ENCODE measurements around the gene ALDH7A1.

ALDH7A1 gene

DNA sequence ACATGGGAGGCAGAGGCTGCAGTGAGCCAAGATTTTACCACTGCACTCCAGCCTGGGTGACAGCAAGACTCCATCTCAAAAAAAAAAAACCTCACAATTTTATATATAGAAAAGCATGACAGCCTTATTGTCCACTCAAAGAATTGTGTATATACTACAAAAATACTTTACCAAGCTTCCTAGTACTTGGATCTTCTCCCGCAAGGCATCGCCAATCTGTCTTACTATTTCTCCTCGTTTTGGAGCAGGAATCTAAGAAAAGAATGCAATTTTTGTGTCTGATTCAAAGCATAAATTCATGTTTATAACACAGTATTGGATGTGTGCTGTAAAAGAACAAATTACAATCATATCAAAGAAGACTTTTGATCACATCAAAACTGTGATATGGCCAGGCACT is 11.3 kb downstream of the ALDH7A1 start:
- no peak for TF ChIP-seq ISL1 (CRISPR knock-in tag; IDR thresholded peaks at IDR 0.05)
- ATAC-seq = no peak

DNA sequence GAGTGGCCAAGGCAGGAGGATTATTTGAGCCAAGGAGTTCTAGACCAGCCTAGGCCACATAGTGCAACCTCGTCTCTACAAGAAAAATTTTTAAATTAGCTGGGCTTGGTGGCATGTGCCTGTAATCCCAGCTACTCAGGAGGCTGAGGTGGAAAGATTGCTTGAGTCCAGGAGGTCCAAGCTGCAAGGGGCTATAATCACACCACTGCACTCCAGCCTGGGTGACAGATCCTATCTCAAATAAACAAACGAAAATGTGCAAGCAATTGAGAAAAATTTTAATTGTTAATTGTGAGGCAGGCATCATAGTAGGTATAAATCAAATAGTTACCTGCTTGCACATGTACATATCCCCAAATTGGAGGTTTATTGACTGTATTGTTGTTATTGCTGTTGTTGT is 15.3 kb downstream of the ALDH7A1 start:
- no peak for ATAC-seq
- no peak for TF ChIP-seq ZFP30 (CRISPR knock-in tag; IDR thresholded peaks at IDR 0.05)
- no peak for TF ChIP-seq RARB (CRISPR knock-in tag; IDR thresholded peaks at IDR 0.05)
- TF ChIP-seq, protein P1, sequence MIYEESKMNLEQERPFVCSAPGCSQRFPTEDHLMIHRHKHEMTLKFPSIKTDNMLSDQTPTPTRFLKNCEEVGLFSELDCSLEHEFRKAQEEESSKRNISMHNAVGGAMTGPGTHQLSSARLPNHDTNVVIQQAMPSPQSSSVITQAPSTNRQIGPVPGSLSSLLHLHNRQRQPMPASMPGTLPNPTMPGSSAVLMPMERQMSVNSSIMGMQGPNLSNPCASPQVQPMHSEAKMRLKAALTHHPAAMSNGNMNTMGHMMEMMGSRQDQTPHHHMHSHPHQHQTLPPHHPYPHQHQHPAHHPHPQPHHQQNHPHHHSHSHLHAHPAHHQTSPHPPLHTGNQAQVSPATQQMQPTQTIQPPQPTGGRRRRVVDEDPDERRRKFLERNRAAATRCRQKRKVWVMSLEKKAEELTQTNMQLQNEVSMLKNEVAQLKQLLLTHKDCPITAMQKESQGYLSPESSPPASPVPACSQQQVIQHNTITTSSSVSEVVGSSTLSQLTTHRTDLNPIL (CRISPR knock-in tag; IDR thresholded peaks at IDR 0.05; ENCODE audit: low read depth) = no peak
- TF ChIP-seq SNAI2 (CRISPR knock-in tag; IDR thresholded peaks at IDR 0.05) = no peak
- TF ChIP-seq, protein P2, sequence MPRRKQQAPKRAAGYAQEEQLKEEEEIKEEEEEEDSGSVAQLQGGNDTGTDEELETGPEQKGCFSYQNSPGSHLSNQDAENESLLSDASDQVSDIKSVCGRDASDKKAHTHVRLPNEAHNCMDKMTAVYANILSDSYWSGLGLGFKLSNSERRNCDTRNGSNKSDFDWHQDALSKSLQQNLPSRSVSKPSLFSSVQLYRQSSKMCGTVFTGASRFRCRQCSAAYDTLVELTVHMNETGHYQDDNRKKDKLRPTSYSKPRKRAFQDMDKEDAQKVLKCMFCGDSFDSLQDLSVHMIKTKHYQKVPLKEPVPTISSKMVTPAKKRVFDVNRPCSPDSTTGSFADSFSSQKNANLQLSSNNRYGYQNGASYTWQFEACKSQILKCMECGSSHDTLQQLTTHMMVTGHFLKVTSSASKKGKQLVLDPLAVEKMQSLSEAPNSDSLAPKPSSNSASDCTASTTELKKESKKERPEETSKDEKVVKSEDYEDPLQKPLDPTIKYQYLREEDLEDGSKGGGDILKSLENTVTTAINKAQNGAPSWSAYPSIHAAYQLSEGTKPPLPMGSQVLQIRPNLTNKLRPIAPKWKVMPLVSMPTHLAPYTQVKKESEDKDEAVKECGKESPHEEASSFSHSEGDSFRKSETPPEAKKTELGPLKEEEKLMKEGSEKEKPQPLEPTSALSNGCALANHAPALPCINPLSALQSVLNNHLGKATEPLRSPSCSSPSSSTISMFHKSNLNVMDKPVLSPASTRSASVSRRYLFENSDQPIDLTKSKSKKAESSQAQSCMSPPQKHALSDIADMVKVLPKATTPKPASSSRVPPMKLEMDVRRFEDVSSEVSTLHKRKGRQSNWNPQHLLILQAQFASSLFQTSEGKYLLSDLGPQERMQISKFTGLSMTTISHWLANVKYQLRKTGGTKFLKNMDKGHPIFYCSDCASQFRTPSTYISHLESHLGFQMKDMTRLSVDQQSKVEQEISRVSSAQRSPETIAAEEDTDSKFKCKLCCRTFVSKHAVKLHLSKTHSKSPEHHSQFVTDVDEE (CRISPR knock-in tag; IDR thresholded peaks at IDR 0.05) = no peak
- no peak for TF ChIP-seq ZNF565 (CRISPR knock-in tag; conservative IDR thresholded peaks at IDR 0.05; ENCODE audit: low read depth)
- no peak for TF ChIP-seq ISL1 (CRISPR knock-in tag; IDR thresholded peaks at IDR 0.05)
- TF ChIP-seq ZC3H10 (CRISPR knock-in tag; IDR thresholded peaks at IDR 0.05) = no peak
- TF ChIP-seq, protein P3, sequence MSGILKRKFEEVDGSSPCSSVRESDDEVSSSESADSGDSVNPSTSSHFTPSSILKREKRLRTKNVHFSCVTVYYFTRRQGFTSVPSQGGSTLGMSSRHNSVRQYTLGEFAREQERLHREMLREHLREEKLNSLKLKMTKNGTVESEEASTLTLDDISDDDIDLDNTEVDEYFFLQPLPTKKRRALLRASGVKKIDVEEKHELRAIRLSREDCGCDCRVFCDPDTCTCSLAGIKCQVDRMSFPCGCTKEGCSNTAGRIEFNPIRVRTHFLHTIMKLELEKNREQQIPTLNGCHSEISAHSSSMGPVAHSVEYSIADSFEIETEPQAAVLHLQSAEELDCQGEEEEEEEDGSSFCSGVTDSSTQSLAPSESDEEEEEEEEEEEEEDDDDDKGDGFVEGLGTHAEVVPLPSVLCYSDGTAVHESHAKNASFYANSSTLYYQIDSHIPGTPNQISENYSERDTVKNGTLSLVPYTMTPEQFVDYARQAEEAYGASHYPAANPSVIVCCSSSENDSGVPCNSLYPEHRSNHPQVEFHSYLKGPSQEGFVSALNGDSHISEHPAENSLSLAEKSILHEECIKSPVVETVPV (CRISPR knock-in tag; IDR thresholded peaks at IDR 0.05) = no peak
- no peak for TF ChIP-seq PPARA (CRISPR knock-in tag; IDR thresholded peaks at IDR 0.05; ENCODE audit: borderline replicate concordance)
- TF ChIP-seq ZNF70 (CRISPR knock-in tag; IDR thresholded peaks at IDR 0.05) = no peak
- TF ChIP-seq TCF4 (CRISPR knock-in tag; IDR thresholded peaks at IDR 0.05; ENCODE audit: borderline replicate concordance) = no peak
- TF ChIP-seq, protein P4, sequence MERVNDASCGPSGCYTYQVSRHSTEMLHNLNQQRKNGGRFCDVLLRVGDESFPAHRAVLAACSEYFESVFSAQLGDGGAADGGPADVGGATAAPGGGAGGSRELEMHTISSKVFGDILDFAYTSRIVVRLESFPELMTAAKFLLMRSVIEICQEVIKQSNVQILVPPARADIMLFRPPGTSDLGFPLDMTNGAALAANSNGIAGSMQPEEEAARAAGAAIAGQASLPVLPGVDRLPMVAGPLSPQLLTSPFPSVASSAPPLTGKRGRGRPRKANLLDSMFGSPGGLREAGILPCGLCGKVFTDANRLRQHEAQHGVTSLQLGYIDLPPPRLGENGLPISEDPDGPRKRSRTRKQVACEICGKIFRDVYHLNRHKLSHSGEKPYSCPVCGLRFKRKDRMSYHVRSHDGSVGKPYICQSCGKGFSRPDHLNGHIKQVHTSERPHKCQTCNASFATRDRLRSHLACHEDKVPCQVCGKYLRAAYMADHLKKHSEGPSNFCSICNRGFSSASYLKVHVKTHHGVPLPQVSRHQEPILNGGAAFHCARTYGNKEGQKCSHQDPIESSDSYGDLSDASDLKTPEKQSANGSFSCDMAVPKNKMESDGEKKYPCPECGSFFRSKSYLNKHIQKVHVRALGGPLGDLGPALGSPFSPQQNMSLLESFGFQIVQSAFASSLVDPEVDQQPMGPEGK (CRISPR knock-in tag; IDR thresholded peaks at IDR 0.05; ENCODE audit: borderline replicate concordance) = no peak
- no peak for TF ChIP-seq BACH2 (CRISPR knock-in tag; IDR thresholded peaks at IDR 0.05; ENCODE audit: borderline replicate concordance)
- no peak for TF ChIP-seq ZFP3 (CRISPR knock-in tag; IDR thresholded peaks at IDR 0.05)
- TF ChIP-seq, protein P5, sequence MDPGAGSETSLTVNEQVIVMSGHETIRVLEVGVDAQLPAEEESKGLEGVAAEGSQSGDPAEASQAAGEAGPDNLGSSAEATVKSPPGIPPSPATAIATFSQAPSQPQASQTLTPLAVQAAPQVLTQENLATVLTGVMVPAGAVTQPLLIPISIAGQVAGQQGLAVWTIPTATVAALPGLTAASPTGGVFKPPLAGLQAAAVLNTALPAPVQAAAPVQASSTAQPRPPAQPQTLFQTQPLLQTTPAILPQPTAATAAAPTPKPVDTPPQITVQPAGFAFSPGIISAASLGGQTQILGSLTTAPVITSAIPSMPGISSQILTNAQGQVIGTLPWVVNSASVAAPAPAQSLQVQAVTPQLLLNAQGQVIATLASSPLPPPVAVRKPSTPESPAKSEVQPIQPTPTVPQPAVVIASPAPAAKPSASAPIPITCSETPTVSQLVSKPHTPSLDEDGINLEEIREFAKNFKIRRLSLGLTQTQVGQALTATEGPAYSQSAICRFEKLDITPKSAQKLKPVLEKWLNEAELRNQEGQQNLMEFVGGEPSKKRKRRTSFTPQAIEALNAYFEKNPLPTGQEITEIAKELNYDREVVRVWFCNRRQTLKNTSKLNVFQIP (CRISPR knock-in tag; IDR thresholded peaks at IDR 0.05; ENCODE audit: borderline replicate concordance, low read depth) = no peak
- TF ChIP-seq ESRRG (CRISPR knock-in tag; IDR thresholded peaks at IDR 0.05) = no peak

DNA sequence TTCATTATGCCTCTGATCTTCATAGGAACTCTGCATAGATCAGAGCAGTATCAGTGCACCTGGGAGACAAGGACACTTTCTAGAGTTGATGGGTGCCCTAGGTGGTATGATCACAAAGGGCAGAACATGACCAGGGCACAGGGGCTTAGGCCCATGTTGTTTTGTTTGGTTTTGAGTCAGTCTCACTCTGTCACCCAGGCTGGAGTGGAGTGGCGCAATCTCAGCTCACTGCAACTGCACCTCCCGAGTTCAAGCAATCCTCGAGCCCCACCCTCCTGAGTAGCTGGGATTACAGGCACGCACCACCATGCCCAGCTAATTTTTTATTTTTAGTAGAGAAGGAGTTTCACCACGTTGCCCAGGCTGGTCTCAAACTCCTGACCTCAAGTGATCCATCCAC is 17.6 kb downstream of the ALDH7A1 start:
- TF ChIP-seq ISL1 (CRISPR knock-in tag; IDR thresholded peaks at IDR 0.05) (no peak), TOX (CRISPR knock-in tag; IDR thresholded peaks at IDR 0.05; ENCODE audit: borderline replicate concordance) (no peak), PPARA (CRISPR knock-in tag; IDR thresholded peaks at IDR 0.05; ENCODE audit: borderline replicate concordance) (no peak), ARNTL (CRISPR knock-in tag; IDR thresholded peaks at IDR 0.05; ENCODE audit: borderline replicate concordance, low read depth) (no peak), ZFP3 (CRISPR knock-in tag; IDR thresholded peaks at IDR 0.05) (no peak), RARB (CRISPR knock-in tag; IDR thresholded peaks at IDR 0.05) (no peak), ZNF565 (CRISPR knock-in tag; conservative IDR thresholded peaks at IDR 0.05; ENCODE audit: low read depth) (no peak), ZFP30 (CRISPR knock-in tag; IDR thresholded peaks at IDR 0.05) (no peak), ESRRG (CRISPR knock-in tag; IDR thresholded peaks at IDR 0.05) (no peak), CSDC2 (CRISPR knock-in tag; IDR thresholded peaks at IDR 0.05) (no peak), ZC3H10 (CRISPR knock-in tag; IDR thresholded peaks at IDR 0.05) (no peak), SNAI2 (CRISPR knock-in tag; IDR thresholded peaks at IDR 0.05) (no peak), TCF4 (CRISPR knock-in tag; IDR thresholded peaks at IDR 0.05; ENCODE audit: borderline replicate concordance) (no peak), OSR1 (CRISPR knock-in tag; IDR thresholded peaks at IDR 0.05) (no peak)
- TF ChIP-seq, protein P1 (CRISPR knock-in tag; IDR thresholded peaks at IDR 0.05; ENCODE audit: low read depth) = no peak
- TF ChIP-seq, protein P4 (CRISPR knock-in tag; IDR thresholded peaks at IDR 0.05; ENCODE audit: borderline replicate concordance) = no peak
- TF ChIP-seq, protein P3 (CRISPR knock-in tag; IDR thresholded peaks at IDR 0.05) = no peak
- no peak for ATAC-seq

Measured in SK-N-SH treated with all-trans-retinoic acid at 6 μM for 48 hours (cell line).